GM12878 (cell line): ENCODE data around the gene FGGY.

Experiments used
- FOXK2 ChIP-seq: fragments of 450-650 bp; IDR thresholded peaks from 2 replicates; pipeline ENCODE4 v1.6.1; 2017; ENCODE audit warnings: mild to moderate bottlenecking, moderate library complexity
- SIN3A ChIP-seq: IDR thresholded peaks from 2 replicates; pipeline ENCODE4 v1.6.1; 2012; ENCODE audit warnings: low read depth, low read length, improper control_type of control experiment
- SP1 ChIP-seq: IDR thresholded peaks from one replicate; pipeline ENCODE4 v1.6.1; 2011; ENCODE audit warnings: low read depth, low read length
- TAF1 ChIP-seq: IDR thresholded peaks from 2 replicates; pipeline ENCODE4 v1.6.1; 2011; ENCODE audit warnings: mild to moderate bottlenecking, low read depth, low read length, borderline replicate concordance
- ZNF24 ChIP-seq: fragments of 450-650 bp; IDR thresholded peaks from 2 replicates; pipeline ENCODE4 v1.6.1; 2017; ENCODE audit warnings: antibody characterized with exemption, mild to moderate bottlenecking
- TF ChIP-seq, protein P1 (sequence below), 3 experiments: IDR thresholded peaks in 2 of 3; conservative IDR thresholded peaks in 1 of 3; 2 replicates each; pipeline ENCODE4 v1.5.1; 2011; ENCODE audit warnings: low read depth in 3 of 3, low read length in 3 of 3, mild to moderate bottlenecking in 3 of 3, control low read depth in 2 of 3, moderate library complexity in 2 of 3, inconsistent platforms in 1 of 3, mixed read lengths in 1 of 3; ENCODE audit not compliant: control insufficient read depth in 2 of 3, insufficient read depth in 1 of 3; ENCODE audit errors: extremely low read depth in 1 of 3
- TF ChIP-seq, protein P2 (sequence below): fragments of 450-650 bp; IDR thresholded peaks from 2 replicates; pipeline ENCODE4 v1.6.1; 2017; ENCODE audit warnings: mild to moderate bottlenecking, moderate library complexity
- TF ChIP-seq, protein P3 (sequence below): fragments of 450-650 bp; IDR thresholded peaks from 2 replicates; pipeline ENCODE4 v1.6.1; 2016; ENCODE audit warnings: mild to moderate bottlenecking

GRCh38 chr1:59505596-59506028 is 208.7 kb downstream of the FGGY start:
- TF ChIP-seq SIN3A (no peak), SP1 (no peak), ZNF24 (no peak), FOXK2 (no peak), TAF1 (no peak)
- TF ChIP-seq, protein P1, sequence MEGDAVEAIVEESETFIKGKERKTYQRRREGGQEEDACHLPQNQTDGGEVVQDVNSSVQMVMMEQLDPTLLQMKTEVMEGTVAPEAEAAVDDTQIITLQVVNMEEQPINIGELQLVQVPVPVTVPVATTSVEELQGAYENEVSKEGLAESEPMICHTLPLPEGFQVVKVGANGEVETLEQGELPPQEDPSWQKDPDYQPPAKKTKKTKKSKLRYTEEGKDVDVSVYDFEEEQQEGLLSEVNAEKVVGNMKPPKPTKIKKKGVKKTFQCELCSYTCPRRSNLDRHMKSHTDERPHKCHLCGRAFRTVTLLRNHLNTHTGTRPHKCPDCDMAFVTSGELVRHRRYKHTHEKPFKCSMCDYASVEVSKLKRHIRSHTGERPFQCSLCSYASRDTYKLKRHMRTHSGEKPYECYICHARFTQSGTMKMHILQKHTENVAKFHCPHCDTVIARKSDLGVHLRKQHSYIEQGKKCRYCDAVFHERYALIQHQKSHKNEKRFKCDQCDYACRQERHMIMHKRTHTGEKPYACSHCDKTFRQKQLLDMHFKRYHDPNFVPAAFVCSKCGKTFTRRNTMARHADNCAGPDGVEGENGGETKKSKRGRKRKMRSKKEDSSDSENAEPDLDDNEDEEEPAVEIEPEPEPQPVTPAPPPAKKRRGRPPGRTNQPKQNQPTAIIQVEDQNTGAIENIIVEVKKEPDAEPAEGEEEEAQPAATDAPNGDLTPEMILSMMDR (IDR thresholded peaks at IDR 0.05 in 2 of 3, conservative IDR thresholded peaks at IDR 0.05 in 1 of 3; ENCODE audit: control insufficient read depth in 2 of 3, extremely low read depth in 1 of 3, insufficient read depth in 1 of 3, low read depth in 3 of 3, low read length in 3 of 3): no peak
- TF ChIP-seq, protein P2, sequence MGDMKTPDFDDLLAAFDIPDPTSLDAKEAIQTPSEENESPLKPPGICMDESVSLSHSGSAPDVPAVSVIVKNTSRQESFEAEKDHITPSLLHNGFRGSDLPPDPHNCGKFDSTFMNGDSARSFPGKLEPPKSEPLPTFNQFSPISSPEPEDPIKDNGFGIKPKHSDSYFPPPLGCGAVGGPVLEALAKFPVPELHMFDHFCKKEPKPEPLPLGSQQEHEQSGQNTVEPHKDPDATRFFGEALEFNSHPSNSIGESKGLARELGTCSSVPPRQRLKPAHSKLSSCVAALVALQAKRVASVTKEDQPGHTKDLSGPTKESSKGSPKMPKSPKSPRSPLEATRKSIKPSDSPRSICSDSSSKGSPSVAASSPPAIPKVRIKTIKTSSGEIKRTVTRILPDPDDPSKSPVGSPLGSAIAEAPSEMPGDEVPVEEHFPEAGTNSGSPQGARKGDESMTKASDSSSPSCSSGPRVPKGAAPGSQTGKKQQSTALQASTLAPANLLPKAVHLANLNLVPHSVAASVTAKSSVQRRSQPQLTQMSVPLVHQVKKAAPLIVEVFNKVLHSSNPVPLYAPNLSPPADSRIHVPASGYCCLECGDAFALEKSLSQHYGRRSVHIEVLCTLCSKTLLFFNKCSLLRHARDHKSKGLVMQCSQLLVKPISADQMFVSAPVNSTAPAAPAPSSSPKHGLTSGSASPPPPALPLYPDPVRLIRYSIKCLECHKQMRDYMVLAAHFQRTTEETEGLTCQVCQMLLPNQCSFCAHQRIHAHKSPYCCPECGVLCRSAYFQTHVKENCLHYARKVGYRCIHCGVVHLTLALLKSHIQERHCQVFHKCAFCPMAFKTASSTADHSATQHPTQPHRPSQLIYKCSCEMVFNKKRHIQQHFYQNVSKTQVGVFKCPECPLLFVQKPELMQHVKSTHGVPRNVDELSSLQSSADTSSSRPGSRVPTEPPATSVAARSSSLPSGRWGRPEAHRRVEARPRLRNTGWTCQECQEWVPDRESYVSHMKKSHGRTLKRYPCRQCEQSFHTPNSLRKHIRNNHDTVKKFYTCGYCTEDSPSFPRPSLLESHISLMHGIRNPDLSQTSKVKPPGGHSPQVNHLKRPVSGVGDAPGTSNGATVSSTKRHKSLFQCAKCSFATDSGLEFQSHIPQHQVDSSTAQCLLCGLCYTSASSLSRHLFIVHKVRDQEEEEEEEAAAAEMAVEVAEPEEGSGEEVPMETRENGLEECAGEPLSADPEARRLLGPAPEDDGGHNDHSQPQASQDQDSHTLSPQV: no peak
- TF ChIP-seq, protein P3, sequence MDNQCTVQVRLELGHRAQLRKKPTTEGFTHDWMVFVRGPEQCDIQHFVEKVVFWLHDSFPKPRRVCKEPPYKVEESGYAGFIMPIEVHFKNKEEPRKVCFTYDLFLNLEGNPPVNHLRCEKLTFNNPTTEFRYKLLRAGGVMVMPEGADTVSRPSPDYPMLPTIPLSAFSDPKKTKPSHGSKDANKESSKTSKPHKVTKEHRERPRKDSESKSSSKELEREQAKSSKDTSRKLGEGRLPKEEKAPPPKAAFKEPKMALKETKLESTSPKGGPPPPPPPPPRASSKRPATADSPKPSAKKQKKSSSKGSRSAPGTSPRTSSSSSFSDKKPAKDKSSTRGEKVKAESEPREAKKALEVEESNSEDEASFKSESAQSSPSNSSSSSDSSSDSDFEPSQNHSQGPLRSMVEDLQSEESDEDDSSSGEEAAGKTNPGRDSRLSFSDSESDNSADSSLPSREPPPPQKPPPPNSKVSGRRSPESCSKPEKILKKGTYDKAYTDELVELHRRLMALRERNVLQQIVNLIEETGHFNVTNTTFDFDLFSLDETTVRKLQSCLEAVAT: no peak
